ENCODE measurements around the gene SLC16A11.

- TF ChIP-seq POLR2A (conservative IDR thresholded peaks at IDR 0.05) (no peak), ZNF133 (CRISPR knock-in tag; IDR thresholded peaks at IDR 0.05) (no peak), IRF2 (CRISPR knock-in tag; IDR thresholded peaks at IDR 0.05) (no peak)
- TF ChIP-seq, protein P1, sequence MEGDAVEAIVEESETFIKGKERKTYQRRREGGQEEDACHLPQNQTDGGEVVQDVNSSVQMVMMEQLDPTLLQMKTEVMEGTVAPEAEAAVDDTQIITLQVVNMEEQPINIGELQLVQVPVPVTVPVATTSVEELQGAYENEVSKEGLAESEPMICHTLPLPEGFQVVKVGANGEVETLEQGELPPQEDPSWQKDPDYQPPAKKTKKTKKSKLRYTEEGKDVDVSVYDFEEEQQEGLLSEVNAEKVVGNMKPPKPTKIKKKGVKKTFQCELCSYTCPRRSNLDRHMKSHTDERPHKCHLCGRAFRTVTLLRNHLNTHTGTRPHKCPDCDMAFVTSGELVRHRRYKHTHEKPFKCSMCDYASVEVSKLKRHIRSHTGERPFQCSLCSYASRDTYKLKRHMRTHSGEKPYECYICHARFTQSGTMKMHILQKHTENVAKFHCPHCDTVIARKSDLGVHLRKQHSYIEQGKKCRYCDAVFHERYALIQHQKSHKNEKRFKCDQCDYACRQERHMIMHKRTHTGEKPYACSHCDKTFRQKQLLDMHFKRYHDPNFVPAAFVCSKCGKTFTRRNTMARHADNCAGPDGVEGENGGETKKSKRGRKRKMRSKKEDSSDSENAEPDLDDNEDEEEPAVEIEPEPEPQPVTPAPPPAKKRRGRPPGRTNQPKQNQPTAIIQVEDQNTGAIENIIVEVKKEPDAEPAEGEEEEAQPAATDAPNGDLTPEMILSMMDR (IDR thresholded peaks at IDR 0.05 in 2 of 3, conservative IDR thresholded peaks at IDR 0.05 in 1 of 3; ENCODE audit: insufficient read depth in 2 of 3, low read depth in 1 of 3, low read length in 3 of 3), result no peak
These were observed 4.1 kb downstream of the SLC16A11 start for GRCh38 chr17:7039832-7040231.
